MM.1S (cell line): ENCODE results near the gene XYLT1.

Source experiments
- DNase-seq: peaks from one replicate; pipeline ENCODE4 v3.0.0-alpha.2; 2015
- H2AFZ ChIP-seq: fragments of 300-600 bp; sonication (generic); 2 replicates; pipeline ENCODE4 v1.6.0; 2016; ENCODE audit warnings: antibody characterized with exemption, low read length
- H3F3A ChIP-seq: fragments of 300-600 bp; sonication (generic); 2 replicates; pipeline ENCODE4 v1.6.1; 2016; ENCODE audit warnings: mild to moderate bottlenecking, antibody characterized with exemption, low read length, moderate library complexity, mixed read lengths; ENCODE audit not compliant: insufficient read depth
- H3K27ac ChIP-seq: fragments of 300-600 bp; sonication (generic); 2 replicates; pipeline ENCODE4 v1.5.1; 2016; ENCODE audit warnings: mild to moderate bottlenecking, low read length
- H3K27me3 ChIP-seq: fragments of 300-600 bp; sonication (generic); replicated peaks from 2 replicates; pipeline ENCODE4 v1.6.0; 2016; ENCODE audit warnings: low read length; ENCODE audit not compliant: insufficient read depth
- H3K36me3 ChIP-seq: fragments of 300-600 bp; sonication (generic); replicated peaks from 2 replicates; pipeline ENCODE4 v1.6.1; 2016; ENCODE audit warnings: mild to moderate bottlenecking, low read length, mixed read lengths; ENCODE audit not compliant: insufficient read depth
- H3K4me1 ChIP-seq: fragments of 300-600 bp; sonication (generic); 2 replicates; pipeline ENCODE4 v1.6.1; 2016; ENCODE audit warnings: low read length, mixed read lengths
- H3K4me2 ChIP-seq: fragments of 300-600 bp; sonication (generic); 2 replicates; pipeline ENCODE4 v1.6.0; 2016; ENCODE audit warnings: low read depth, low read length
- H3K4me3 ChIP-seq: fragments of 300-600 bp; sonication (generic); 2 replicates; pipeline ENCODE4 v1.5.1; 2016; ENCODE audit warnings: low read length, mixed read lengths
- H3K79me2 ChIP-seq: fragments of 300-600 bp; sonication (generic); 2 replicates; pipeline ENCODE4 v1.6.1; 2016; ENCODE audit warnings: mixed run types, low read length, mixed read lengths
- H3K9ac ChIP-seq: fragments of 300-600 bp; sonication (generic); 2 replicates; pipeline ENCODE4 v1.6.1; 2016; ENCODE audit warnings: low read length, mixed read lengths
- H3K9me2 ChIP-seq: fragments of 300-600 bp; sonication (generic); replicated peaks from 2 replicates; pipeline ENCODE4 v1.6.1; 2016; ENCODE audit warnings: mild to moderate bottlenecking, low read length, mixed read lengths; ENCODE audit not compliant: insufficient read depth
- H3K9me3 ChIP-seq: fragments of 300-600 bp; sonication (generic); replicated peaks from 2 replicates; pipeline ENCODE4 v1.6.1; 2016; ENCODE audit warnings: mild to moderate bottlenecking, low read length, mixed read lengths; ENCODE audit not compliant: insufficient read depth
- H4K20me1 ChIP-seq: fragments of 300-600 bp; sonication (generic); 2 replicates; pipeline ENCODE4 v1.6.1; 2016; ENCODE audit warnings: mild to moderate bottlenecking, low read length, moderate library complexity, mixed read lengths; ENCODE audit not compliant: insufficient read depth
- EZH2 ChIP-seq: fragments of 300-600 bp; sonication (generic); optimal IDR thresholded peaks from 2 replicates; pipeline ENCODE3; 2017; ENCODE audit warnings: low read depth, mild to moderate bottlenecking, antibody characterized with exemption, low read length, mixed read lengths
- EZH2phosphoT487 ChIP-seq: fragments of 300-600 bp; sonication (generic); IDR thresholded peaks from 2 replicates; pipeline ENCODE4 v1.6.1; 2018; ENCODE audit warnings: antibody characterized with exemption, low read length
- TF ChIP-seq, protein P1 (sequence below): fragments of 300-600 bp; sonication (generic); IDR thresholded peaks from 2 replicates; pipeline ENCODE4 v1.5.1; 2016; ENCODE audit warnings: antibody characterized with exemption, low read length, mixed read lengths

XYLT1 gene

DNA sequence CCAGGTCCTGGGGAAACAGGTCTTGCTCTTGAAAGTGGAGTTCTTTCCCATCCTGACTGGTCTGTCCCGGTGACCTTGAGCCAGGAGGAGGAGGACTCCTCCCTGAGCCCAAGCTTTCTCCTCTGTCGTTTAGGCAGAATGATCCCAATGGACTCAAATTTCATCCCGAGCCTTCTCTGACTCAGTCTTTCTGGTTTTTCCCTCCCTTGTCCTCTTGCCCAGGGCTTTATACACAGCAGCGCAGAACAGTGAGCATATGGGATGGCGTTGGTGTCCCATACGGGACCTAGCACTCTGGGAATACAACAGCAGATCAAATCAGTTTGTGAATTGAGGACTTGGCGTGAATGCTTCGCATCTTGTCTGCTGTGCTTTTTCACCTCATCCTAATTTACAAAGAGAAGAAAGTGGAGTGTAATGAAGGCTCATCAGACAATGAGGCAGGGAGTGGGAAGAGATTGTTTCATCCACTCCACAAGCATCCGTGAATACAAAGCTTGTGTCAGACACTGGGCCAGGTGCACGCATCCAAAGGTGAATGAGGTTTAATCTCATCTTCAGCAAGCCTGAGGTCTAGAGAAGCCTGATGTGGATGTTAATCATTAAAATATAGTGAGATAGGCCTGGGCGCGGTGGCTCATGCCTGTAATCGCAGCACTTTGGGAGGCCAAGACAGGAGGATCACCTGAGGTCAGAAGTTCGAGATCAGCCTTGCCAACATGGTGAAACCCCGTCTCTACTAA is 1.1 kb upstream of the XYLT1 start:
- Histone ChIP-seq H3K79me2 (peaks cover 34% of the 10 kb centered on the region), H3K27ac (no peak overlapping the region), H3F3A (peaks cover 23% of the 10 kb centered on the region), H2AFZ (no peak overlapping the region), H3K27me3 (no peaks in the 10 kb centered on the region), H3K9ac (no peak overlapping the region), H3K9me2 (no peaks in the 10 kb centered on the region), H3K4me1 (peaks cover 15% of the 10 kb centered on the region), H3K4me3 (no peak overlapping the region), H3K36me3 (no peaks in the 10 kb centered on the region), H3K4me2 (no peak overlapping the region), H3K9me3 (no peaks in the 10 kb centered on the region), H4K20me1 (no peaks in the 10 kb centered on the region)
- TF ChIP-seq, protein P1, sequence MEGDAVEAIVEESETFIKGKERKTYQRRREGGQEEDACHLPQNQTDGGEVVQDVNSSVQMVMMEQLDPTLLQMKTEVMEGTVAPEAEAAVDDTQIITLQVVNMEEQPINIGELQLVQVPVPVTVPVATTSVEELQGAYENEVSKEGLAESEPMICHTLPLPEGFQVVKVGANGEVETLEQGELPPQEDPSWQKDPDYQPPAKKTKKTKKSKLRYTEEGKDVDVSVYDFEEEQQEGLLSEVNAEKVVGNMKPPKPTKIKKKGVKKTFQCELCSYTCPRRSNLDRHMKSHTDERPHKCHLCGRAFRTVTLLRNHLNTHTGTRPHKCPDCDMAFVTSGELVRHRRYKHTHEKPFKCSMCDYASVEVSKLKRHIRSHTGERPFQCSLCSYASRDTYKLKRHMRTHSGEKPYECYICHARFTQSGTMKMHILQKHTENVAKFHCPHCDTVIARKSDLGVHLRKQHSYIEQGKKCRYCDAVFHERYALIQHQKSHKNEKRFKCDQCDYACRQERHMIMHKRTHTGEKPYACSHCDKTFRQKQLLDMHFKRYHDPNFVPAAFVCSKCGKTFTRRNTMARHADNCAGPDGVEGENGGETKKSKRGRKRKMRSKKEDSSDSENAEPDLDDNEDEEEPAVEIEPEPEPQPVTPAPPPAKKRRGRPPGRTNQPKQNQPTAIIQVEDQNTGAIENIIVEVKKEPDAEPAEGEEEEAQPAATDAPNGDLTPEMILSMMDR = no peak
- no peak for TF ChIP-seq EZH2
- TF ChIP-seq EZH2phosphoT487 = no peak
- no peak for DNase-seq

DNA sequence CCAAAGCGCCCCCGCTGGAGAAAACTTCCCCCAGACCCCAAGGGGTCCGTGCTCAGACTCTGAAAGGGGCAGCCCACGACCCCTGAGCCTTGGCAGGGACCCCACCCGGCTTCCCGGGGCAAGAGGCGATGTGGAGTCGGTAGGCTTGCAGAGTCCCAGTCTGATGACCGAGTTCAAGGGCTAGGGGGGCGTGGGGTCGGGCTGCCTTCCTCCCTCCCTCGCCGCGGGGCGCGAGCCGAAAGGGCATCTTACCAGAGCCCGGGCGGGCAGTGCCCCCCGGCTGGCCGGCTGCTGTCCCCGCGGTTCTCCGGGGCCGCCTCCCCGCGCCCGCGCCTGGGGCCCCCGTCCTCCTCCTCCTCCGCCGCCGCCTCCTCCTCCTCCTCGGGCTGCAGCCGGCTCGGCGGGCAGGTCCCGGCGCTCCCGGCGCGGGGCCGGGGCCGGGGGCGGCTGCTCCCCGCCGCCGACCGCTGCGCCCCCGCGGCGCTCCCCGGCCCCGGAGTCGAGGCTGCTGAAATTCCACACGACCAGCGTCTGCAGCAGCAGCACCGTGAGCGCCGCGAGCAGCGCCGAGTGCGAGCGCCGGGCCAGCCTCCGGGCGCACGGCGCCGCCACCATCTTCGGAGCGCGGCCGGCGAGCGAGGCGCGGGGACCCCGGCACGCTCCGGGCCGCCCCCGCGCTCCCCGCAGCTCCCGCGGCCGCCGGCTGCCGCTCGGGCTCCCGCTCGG is 415 bp downstream of the XYLT1 start:
- no peak overlapping the region for H2AFZ ChIP-seq
- H3K9me3 ChIP-seq = no peaks in the 10 kb centered on the region
- H3K4me3 ChIP-seq = peak overlapping the region; percentile 66
- H3K27ac ChIP-seq = peak overlapping the region; percentile 18; the same call in 1 of the 2 replicates
- no peak for TF ChIP-seq EZH2phosphoT487
- no peak for TF ChIP-seq EZH2
- TF ChIP-seq, protein P1 = no peak
- H3F3A ChIP-seq = peaks cover 16% of the 10 kb centered on the region; the same call in 1 of the 2 replicates
- DNase-seq = peak; percentile 16
- peaks cover 8% of the 10 kb centered on the region; the same call in 1 of the 2 replicates for H3K4me1 ChIP-seq
- no peaks in the 10 kb centered on the region for H3K9me2 ChIP-seq
- peaks cover 50% of the 10 kb centered on the region for H3K79me2 ChIP-seq
- H3K36me3 ChIP-seq = no peaks in the 10 kb centered on the region
- H3K27me3 ChIP-seq = no peaks in the 10 kb centered on the region
- peak overlapping the region; percentile 87 for H3K4me2 ChIP-seq
- H4K20me1 ChIP-seq = no peaks in the 10 kb centered on the region
- H3K9ac ChIP-seq = peak overlapping the region; percentile 78

DNA sequence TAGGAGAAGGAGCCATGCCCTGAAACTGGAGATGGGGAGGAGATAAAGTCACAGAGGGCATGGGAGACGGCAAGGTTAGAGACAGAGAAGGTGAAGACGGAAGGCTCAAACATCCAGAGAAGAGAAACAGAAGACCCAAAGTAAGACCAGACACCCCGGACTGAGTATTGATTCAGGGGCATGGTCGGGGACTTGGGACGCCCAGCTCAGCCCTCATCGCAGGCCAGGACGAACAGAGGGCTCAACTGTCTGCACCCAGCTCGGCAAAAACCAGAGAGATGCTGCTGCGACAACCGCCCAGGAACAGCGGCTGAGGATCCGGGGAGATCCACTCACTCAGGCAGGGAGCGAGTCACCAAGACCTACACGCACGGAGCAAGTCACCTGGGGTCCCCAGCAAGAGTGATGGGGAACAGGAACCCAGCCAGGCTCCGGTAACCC is 999 bp downstream of the XYLT1 start:
- Histone ChIP-seq H3K79me2 (peaks cover 54% of the 10 kb centered on the region), H3K9ac (peak overlapping the region; percentile 78), H3K4me2 (peak overlapping the region; percentile 87)

More for the DNA sequence above, 999 bp downstream of the XYLT1 start:
- peak; percentile 27 for DNase-seq
- Histone ChIP-seq H4K20me1 (no peaks in the 10 kb centered on the region), H3K9me3 (no peaks in the 10 kb centered on the region), H3F3A (peaks cover 16% of the 10 kb centered on the region; the same call in 1 of the 2 replicates), H2AFZ (no peak overlapping the region), H3K4me3 (peak overlapping the region; percentile 66), H3K27ac (peak overlapping the region; percentile 18; the same call in 1 of the 2 replicates), H3K36me3 (no peaks in the 10 kb centered on the region), H3K4me1 (peaks cover 8% of the 10 kb centered on the region; the same call in 1 of the 2 replicates), H3K27me3 (no peaks in the 10 kb centered on the region), H3K9me2 (no peaks in the 10 kb centered on the region)
- TF ChIP-seq, protein P1 = no peak
- TF ChIP-seq EZH2phosphoT487 = no peak
- TF ChIP-seq EZH2 = no peak
